Mesodermal cell (in vitro differentiated cells): ENCODE data around the gene HECTD4.

Source experiments
- H3K27ac ChIP-seq: 2 replicates; pipeline ENCODE4 v1.7.0; 2013; ENCODE audit warnings: mild to moderate bottlenecking, low read depth, low read length, moderate library complexity; ENCODE audit not compliant: severe bottlenecking
- H3K36me3 ChIP-seq: 2 replicates; pipeline ENCODE4 v1.7.1; 2013; ENCODE audit warnings: mild to moderate bottlenecking, low read length, moderate library complexity; ENCODE audit not compliant: control insufficient read depth, insufficient read depth
- H3K4me1 ChIP-seq: one replicate; pipeline ENCODE4 v1.7.1; 2013; ENCODE audit warnings: mild to moderate bottlenecking, low read length; ENCODE audit not compliant: insufficient read depth, control insufficient read depth, poor library complexity, severe bottlenecking
- H3K4me3 ChIP-seq: 2 replicates; pipeline ENCODE4 v1.7.0; 2013; ENCODE audit warnings: low read length, control low read depth, mild to moderate bottlenecking; ENCODE audit not compliant: insufficient read depth, poor library complexity, severe bottlenecking; ENCODE audit errors: extremely low read depth
- H3K9me3 ChIP-seq: 2 replicates; pipeline ENCODE4 v1.7.1; 2013; ENCODE audit warnings: mild to moderate bottlenecking, low read length, moderate library complexity; ENCODE audit not compliant: control insufficient read depth
- WGBS, 2 experiments: methylation state at CpG; one replicate each; pipeline ENCODE4 v1.1.5; 2013; ENCODE audit warnings: missing lambda C conversion rate in 2 of 2; ENCODE audit not compliant: insufficient coverage in 2 of 2; 5-methylcytosine and 5-hydroxymethylcytosine counted together

Gene HECTD4

GRCh38 chr12:112191840-112192321, 190.3 kb downstream of the HECTD4 start:
- 88 to 91% methylated on average over 4 of the region's 4 CpGs for whole genome bisulfite sequencing, 2 experiments
- Histone ChIP-seq H3K9me3 (no peaks in the 10 kb centered on the region), H3K4me3 (no peak overlapping the region), H3K27ac (peak overlapping the region; percentile 88), H3K36me3 (peaks cover 75% of the 10 kb centered on the region), H3K4me1 (peaks cover 13% of the 10 kb centered on the region)

DNA sequence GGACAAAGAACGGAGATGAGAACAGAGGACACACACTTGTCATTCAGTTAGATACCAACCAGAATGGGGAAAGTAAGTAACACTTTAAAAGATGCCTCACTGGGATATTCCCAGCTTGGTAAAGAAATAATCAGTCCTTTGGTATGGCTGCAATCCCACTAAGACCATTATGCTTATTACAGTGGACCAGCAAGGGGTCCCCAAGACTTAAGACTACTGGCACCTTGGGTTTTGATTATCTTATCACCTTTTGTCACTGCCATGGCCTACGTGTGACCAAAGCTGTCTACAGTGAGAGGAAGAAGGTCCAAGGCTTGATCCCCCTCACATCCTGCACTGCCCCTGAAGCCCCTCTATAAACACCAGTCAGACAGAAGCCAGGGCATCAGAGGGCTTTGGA, 191.0 kb downstream of the HECTD4 start:
- H3K27ac ChIP-seq: peak overlapping the region; percentile 88
- 72 to 83% methylated on average over 2 of the region's 2 CpGs for WGBS, 2 experiments
- H3K36me3 ChIP-seq: peaks cover 74% of the 10 kb centered on the region

DNA sequence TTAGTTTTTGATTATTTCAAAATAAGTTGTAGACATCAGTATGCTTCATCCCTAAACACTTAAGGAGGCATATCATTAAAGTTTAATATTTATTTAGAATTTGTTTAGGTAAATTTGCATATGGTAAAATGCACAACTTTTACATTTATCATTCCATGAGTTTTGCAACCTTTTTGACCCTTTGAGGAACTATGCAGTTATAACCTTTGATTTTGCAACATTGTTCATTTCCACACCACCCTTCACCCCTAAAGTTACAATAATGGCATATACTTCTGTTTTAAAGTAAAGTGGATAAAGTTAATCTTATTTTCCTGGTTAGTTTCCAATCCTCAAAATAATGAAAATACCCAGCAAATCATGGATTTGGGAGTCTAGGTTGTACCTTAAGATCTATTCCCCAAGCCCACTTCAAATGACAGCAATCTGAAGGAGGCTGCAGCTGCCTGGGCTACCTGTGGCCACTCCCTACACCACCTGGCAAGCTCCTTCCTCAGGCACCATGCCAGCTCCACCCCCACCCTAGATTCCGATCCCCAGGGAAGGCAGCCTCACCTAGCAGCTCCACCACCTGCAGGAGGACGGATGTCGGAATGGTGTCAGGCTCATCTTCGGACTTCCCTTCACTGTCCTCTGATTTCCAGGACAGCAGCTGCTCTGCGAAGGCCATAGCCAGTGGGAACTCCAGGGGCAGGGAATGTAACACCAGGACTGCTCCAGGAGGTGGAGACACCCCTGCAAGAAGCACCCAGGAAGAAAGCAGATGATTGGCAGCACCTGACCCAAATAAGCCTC, 191.8 kb downstream of the HECTD4 start:
- peaks cover 71% of the 10 kb centered on the region for H3K36me3 ChIP-seq
- H3K4me3 ChIP-seq: no peak overlapping the region
- H3K9me3 ChIP-seq: no peaks in the 10 kb centered on the region
- no peak overlapping the region for H3K27ac ChIP-seq
- peaks cover 13% of the 10 kb centered on the region for H3K4me1 ChIP-seq
- WGBS, 2 experiments: 95 to 100% methylated on average over 5 of the region's 5 CpGs

More for the DNA sequence above, 191.0 kb downstream of the HECTD4 start:
- H3K9me3 ChIP-seq: no peaks in the 10 kb centered on the region
- no peak overlapping the region for H3K4me3 ChIP-seq
- H3K4me1 ChIP-seq: peaks cover 13% of the 10 kb centered on the region

DNA sequence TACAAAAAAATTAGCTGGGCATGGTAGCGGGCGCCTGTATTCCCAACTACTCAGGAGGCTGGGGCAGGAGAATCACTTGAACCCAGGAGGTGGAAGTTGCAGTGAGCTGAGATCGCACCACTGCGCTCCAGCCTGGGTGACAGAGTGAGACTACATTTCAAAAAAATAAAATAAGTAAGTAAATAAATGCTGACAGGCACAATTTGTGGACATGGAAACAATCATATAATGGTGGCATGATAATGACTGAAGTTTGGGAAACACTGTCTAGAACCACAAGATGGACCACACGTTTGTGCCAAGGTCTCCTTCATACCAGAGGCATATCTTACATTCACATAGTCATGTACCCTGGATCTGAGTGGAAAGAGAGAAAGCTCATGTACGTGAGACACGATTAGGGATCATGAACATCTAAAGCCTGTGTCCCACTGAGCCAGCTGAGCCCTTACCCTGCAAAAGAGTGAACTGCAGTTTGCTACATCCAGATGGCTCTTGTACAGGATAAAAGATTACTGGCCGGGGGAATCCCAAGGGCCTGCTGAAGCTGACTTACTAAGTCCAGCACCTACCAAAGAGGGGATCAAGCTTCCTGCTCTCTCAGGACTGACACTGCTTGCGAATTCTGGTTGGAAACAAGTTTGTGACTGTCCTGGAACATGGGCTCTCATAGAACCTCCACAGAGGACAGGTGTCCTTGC, 194.0 kb downstream of the HECTD4 start:
- WGBS, 2 experiments: 98% methylated on average over 4 to 6 of the region's 9 CpGs
- peaks cover 71% of the 10 kb centered on the region for H3K36me3 ChIP-seq
- no peaks in the 10 kb centered on the region for H3K9me3 ChIP-seq
- peaks cover 13% of the 10 kb centered on the region for H3K4me1 ChIP-seq
- no peak overlapping the region for H3K27ac ChIP-seq
- no peak overlapping the region for H3K4me3 ChIP-seq

DNA sequence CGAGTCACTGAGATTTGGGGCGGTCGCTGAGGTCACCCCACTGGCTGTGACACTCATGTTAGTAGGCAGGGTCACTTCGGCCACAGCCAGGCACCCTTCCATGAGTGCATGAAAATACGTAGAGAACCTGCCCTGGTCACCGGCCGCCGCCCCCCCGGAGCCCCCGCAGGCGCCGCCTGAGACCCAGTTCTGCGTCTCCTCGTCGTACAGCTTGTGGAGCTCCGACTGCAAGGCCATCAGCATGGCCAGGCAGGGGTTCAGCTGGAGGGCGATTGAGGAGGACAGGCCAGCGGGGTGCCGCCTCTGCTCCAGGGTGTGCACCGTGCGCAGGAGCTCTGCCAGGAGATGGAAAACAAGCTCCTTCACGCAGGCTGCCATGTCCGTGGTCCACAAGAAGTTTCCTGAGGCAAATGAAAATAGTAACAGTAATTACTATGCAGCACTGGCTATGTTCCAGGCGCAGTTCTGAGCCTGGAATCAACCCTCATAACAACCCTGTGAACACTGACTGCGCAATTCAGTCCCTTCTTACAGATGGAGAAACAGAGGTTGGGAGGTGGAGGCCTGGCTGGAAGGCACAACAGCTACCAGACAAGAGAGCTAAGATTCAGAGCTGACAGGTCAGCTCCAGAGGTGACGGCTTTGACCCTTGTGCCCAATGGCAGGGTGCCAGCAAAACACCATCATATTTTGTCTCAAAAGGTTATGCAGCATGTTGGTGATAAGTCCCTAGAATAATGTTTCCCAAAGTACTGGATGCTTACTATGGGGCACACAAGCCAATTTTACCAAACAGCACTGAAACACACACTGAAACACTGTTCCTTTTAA, 196.9 kb downstream of the HECTD4 start:
- H3K9me3 ChIP-seq: no peaks in the 10 kb centered on the region
- H3K36me3 ChIP-seq: peaks cover 64% of the 10 kb centered on the region
- H3K27ac ChIP-seq: no peak overlapping the region
- 94 to 96% methylated on average over 22 to 23 of the region's 26 CpGs for WGBS, 2 experiments
- H3K4me3 ChIP-seq: no peak overlapping the region
- no peaks in the 10 kb centered on the region for H3K4me1 ChIP-seq

DNA sequence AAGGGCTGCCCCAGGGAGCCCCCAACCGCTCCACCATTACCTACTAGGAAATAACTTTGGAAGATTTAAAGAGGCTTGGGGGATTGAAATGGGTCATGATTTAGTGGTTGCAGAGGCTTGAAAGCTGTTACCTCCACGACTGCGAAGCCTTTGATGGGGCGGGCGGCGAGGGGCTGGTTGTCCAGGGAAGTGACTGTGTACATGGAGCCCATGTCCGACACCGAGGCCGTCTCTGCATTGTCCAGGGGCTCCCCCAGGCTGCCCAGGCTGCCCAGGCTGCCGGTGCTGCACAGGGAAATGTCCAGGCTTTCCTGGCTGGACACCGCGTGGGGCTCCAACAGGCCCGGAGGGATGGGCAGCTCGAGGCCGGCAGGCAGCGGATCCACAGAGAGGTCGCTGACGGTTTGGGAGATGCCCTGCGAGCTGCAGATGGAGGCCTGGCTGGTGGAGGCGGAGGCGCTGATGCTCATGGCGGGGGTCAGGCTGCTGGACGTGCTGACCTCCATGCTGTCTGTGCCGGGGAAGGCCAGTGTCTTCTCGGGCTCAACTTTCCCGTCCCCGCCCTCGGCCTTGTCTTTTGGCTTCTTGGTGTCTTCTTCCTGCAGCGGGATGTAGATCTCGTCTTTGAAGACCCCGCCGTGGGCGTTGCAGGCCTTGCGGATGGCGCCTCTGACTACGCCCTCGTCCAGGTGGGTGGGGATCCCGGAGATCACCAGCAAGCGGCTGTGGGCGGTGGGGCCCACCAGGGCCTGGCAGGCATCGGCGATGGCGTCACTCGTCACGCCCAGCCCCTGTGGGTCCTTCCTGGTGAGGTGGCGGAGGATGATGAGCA, 198.0 kb downstream of the HECTD4 start:
- H3K4me3 ChIP-seq: no peak overlapping the region
- peaks cover 66% of the 10 kb centered on the region for H3K36me3 ChIP-seq
- H3K4me1 ChIP-seq: no peaks in the 10 kb centered on the region
- H3K9me3 ChIP-seq: no peaks in the 10 kb centered on the region
- WGBS, 2 experiments: 96% methylated on average over 40 to 45 of the region's 46 CpGs
- no peak overlapping the region for H3K27ac ChIP-seq

GRCh38 chr12:112183141-112184021, 198.8 kb downstream of the HECTD4 start:
- H3K36me3 ChIP-seq: peaks cover 66% of the 10 kb centered on the region
- 56 to 65% methylated on average over 9 of the region's 9 CpGs for WGBS, 2 experiments
- no peak overlapping the region for H3K4me3 ChIP-seq
- H3K27ac ChIP-seq: peak overlapping the region; percentile 33
- H3K9me3 ChIP-seq: no peaks in the 10 kb centered on the region
- no peaks in the 10 kb centered on the region for H3K4me1 ChIP-seq

- Histone ChIP-seq H3K4me3 (no peak overlapping the region), H3K27ac (peak overlapping the region; percentile 33), H3K36me3 (peaks cover 72% of the 10 kb centered on the region), H3K9me3 (no peaks in the 10 kb centered on the region), H3K4me1 (no peaks in the 10 kb centered on the region)
- 80% methylated on average over 3 of the region's 7 CpGs; no CpG with 5 or more reads in 1 of the 2 experiments for WGBS, 2 experiments
Observed at GRCh38 chr12:112182499-112182898, 199.7 kb downstream of the HECTD4 start.

DNA sequence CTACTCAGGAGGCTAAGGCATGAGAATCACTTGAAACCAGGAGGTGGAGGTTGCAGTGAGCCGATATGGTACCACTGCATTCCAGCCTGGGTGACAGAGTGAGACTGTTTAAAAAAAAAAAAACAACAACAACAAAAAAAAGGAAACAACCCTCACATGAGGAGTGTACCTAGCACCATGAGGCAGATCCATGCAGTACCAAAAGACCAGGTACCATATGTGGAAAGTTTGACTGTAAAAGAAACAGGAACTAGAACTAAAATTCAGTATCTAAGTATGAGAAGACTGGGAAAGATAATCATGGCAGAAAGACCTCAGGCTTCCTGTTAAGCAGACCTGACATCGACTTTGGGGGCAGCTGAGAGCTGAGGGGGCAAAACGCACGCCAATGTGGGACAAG, 201.8 kb downstream of the HECTD4 start:
- 90 to 96% methylated on average over 3 of the region's 4 CpGs for WGBS, 2 experiments
- H3K9me3 ChIP-seq: no peaks in the 10 kb centered on the region
- H3K4me1 ChIP-seq: no peaks in the 10 kb centered on the region
- H3K4me3 ChIP-seq: no peak overlapping the region
- H3K27ac ChIP-seq: no peak overlapping the region
- H3K36me3 ChIP-seq: peaks cover 78% of the 10 kb centered on the region
